HUES64 (cell line): ENCODE data around the gene LCLAT1.

Source experiments
- H3K27ac ChIP-seq: 2 replicates; pipeline ENCODE4 v1.7.0; 2013; ENCODE audit warnings: low read depth, low read length, inconsistent platforms
- H3K27me3 ChIP-seq: 2 replicates; pipeline ENCODE4 v1.6.1; 2013; ENCODE audit warnings: mild to moderate bottlenecking, low read length; ENCODE audit not compliant: insufficient read depth
- H3K36me3 ChIP-seq: 2 replicates; pipeline ENCODE4 v1.6.1; 2013; ENCODE audit warnings: mild to moderate bottlenecking, low read length; ENCODE audit not compliant: insufficient read depth
- H3K4me1 ChIP-seq: 2 replicates; pipeline ENCODE4 v1.6.1; 2013; ENCODE audit warnings: mild to moderate bottlenecking, low read length, moderate library complexity; ENCODE audit not compliant: insufficient read depth
- H3K4me3 ChIP-seq: 2 replicates; pipeline ENCODE4 v1.5.1; 2013; ENCODE audit warnings: mild to moderate bottlenecking, low read length, moderate library complexity
- H3K9ac ChIP-seq: 2 replicates; pipeline ENCODE4 v1.6.1; 2013; ENCODE audit warnings: mild to moderate bottlenecking, low read depth, low read length
- H3K9me3 ChIP-seq: 2 replicates; pipeline ENCODE4 v1.6.1; 2013; ENCODE audit warnings: low read depth, low read length; ENCODE audit not compliant: insufficient read depth
- WGBS: fragments of 150-250, 120-280 bp; methylation state at CpG from one replicate; pipeline ENCODE4 v1.1.7; 2013; ENCODE audit warnings: missing lambda C conversion rate; 5-methylcytosine and 5-hydroxymethylcytosine counted together

Gene LCLAT1

GRCh38 chr2:30677231-30677630 lies 230.2 kb downstream of the LCLAT1 start:
- no peak overlapping the region for H3K4me3 ChIP-seq
- H3K27me3 ChIP-seq: no peaks in the 10 kb centered on the region
- H3K36me3 ChIP-seq: no peaks in the 10 kb centered on the region
- no peak overlapping the region for H3K27ac ChIP-seq
- H3K4me1 ChIP-seq: no peaks in the 10 kb centered on the region
- H3K9ac ChIP-seq: no peak overlapping the region
- H3K9me3 ChIP-seq: no peaks in the 10 kb centered on the region

- 91% methylated on average over 5 of the region's 5 CpGs for whole genome bisulfite sequencing
- Histone ChIP-seq H3K9me3 (no peaks in the 10 kb centered on the region), H3K27me3 (no peaks in the 10 kb centered on the region), H3K27ac (no peak overlapping the region), H3K9ac (no peak overlapping the region), H3K4me1 (no peaks in the 10 kb centered on the region), H3K4me3 (no peak overlapping the region), H3K36me3 (no peaks in the 10 kb centered on the region)
These were observed 230.9 kb downstream of the LCLAT1 start for GRCh38 chr2:30677861-30678385.

DNA sequence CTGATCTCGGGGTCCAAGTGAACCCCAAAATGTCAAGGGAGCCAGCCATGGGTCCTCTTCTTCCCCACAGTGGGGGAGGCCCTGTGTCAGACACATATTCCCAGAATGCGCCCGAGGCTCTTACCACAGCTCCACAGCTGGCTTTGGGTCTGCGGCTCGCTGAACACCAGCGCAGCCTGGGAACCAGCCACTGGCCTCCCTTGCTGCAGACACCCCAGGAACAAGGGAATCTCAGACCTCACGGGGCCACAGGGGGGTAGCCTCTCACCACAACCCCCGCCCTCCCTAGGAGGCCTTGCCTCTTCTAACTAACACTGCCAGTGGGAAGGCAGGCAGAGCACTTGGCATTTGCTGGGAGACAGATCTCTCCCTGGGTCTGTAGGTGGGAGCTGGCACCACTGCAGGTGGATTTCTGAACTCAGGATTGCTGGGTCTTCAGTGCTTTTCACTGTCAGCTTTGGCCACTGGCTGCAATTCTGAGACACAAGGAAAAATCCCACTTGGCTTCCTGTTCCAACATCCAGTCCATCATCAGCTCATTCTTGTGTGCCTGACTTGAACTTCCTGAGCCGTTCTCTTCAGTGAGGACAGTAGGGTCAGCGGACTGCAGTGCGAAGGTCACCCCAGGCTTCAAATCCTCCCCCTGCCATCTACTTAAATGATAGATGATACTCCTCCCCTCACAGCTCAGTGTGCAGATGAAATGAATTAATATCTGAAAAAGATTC lies 231.5 kb downstream of the LCLAT1 start:
- Histone ChIP-seq H3K4me1 (no peaks in the 10 kb centered on the region), H3K36me3 (no peaks in the 10 kb centered on the region), H3K9ac (no peak overlapping the region), H3K4me3 (no peak overlapping the region), H3K27ac (no peak overlapping the region), H3K27me3 (no peaks in the 10 kb centered on the region), H3K9me3 (no peaks in the 10 kb centered on the region)
- WGBS: 88% methylated on average over 11 of the region's 11 CpGs

- no peaks in the 10 kb centered on the region for H3K4me1 ChIP-seq
- H3K36me3 ChIP-seq: no peaks in the 10 kb centered on the region
- no peak overlapping the region for H3K27ac ChIP-seq
- no peaks in the 10 kb centered on the region for H3K9me3 ChIP-seq
- no peaks in the 10 kb centered on the region for H3K27me3 ChIP-seq
- WGBS: 85% methylated on average over 12 of the region's 12 CpGs
- H3K4me3 ChIP-seq: no peak overlapping the region
- no peak overlapping the region for H3K9ac ChIP-seq
These were observed 232.5 kb downstream of the LCLAT1 start for GRCh38 chr2:30679426-30680088.

- Histone ChIP-seq H3K9ac (no peak overlapping the region), H3K27me3 (no peaks in the 10 kb centered on the region), H3K27ac (no peak overlapping the region), H3K36me3 (no peaks in the 10 kb centered on the region), H3K9me3 (no peaks in the 10 kb centered on the region), H3K4me1 (no peaks in the 10 kb centered on the region), H3K4me3 (no peak overlapping the region)
- 96% methylated on average over 3 of the region's 3 CpGs for WGBS
These were observed 233.1 kb downstream of the LCLAT1 start for GRCh38 chr2:30680121-30680520.

GRCh38 chr2:30681022-30681421 lies 234.0 kb downstream of the LCLAT1 start:
- H3K9ac ChIP-seq: no peak overlapping the region
- H3K27ac ChIP-seq: no peak overlapping the region
- H3K36me3 ChIP-seq: no peaks in the 10 kb centered on the region
- H3K9me3 ChIP-seq: no peaks in the 10 kb centered on the region
- H3K4me1 ChIP-seq: no peaks in the 10 kb centered on the region
- no peak overlapping the region for H3K4me3 ChIP-seq
- no peaks in the 10 kb centered on the region for H3K27me3 ChIP-seq
- 90% methylated on average over 3 of the region's 4 CpGs for WGBS

DNA sequence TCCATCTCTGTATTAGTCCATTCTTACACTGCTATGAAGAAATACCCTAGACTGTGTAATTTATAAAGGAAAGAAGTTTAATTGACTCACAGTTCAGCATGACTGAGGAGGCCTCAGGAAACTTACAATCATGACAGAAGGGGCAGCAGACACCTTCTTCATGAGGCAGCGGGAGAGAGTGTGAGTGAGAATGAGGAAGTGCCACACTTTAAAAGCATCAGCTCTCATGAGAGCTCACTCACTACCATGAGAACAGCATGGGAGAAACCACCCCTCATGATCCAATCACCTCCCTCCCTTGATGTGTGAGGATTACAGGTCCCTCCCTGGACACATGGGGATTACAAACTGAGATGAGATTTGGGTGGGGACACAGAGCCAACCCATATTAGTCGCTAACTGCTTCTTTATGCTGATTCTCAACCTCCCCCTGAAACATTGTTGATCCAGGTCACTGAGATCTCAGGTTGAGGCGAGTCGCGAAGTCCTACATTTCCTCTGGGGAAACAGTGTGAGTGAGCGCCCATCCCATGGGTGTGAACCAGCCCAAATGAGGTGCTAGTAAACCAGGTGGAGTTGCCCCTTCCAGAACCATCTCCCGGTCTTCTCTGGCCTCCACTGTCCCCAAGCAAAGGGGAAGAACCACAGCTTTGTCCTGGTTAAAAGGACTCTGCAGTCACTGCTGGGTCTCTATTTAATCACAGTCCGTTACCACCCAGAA lies 236.3 kb downstream of the LCLAT1 start:
- Histone ChIP-seq H3K4me3 (no peak overlapping the region), H3K9me3 (no peaks in the 10 kb centered on the region), H3K27ac (no peak overlapping the region), H3K9ac (no peak overlapping the region), H3K27me3 (no peaks in the 10 kb centered on the region), H3K36me3 (no peaks in the 10 kb centered on the region), H3K4me1 (no peaks in the 10 kb centered on the region)
- 97% methylated on average over 8 of the region's 8 CpGs for WGBS

DNA sequence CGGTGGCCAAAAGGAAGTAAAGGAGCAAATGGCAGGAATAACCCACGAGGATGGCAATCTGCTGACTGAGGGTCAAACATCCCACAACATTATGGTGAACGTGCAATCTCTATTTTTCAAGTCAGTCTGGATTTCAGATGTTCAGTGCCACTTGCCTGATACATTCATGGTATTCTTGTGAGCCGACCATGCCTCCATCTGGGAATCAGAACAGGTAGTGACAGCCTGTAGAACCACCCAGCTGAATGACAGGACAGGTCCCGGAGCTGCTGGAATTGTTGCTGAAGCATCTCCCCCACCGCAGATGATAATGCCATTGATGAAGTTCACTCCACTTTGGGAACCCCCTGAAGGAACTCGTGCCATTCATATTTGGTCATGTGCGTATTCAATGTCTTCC lies 237.0 kb downstream of the LCLAT1 start:
- Histone ChIP-seq H3K4me1 (no peaks in the 10 kb centered on the region), H3K9me3 (no peaks in the 10 kb centered on the region), H3K27ac (no peak overlapping the region), H3K27me3 (no peaks in the 10 kb centered on the region), H3K9ac (no peak overlapping the region), H3K4me3 (no peak overlapping the region), H3K36me3 (no peaks in the 10 kb centered on the region)
- 95% methylated on average over 8 of the region's 8 CpGs for WGBS

- H3K27me3 ChIP-seq: no peaks in the 10 kb centered on the region
- no peaks in the 10 kb centered on the region for H3K4me1 ChIP-seq
- WGBS: 96% methylated on average over 5 of the region's 5 CpGs
- H3K27ac ChIP-seq: no peak overlapping the region
- H3K9ac ChIP-seq: no peak overlapping the region
- no peak overlapping the region for H3K4me3 ChIP-seq
- no peaks in the 10 kb centered on the region for H3K9me3 ChIP-seq
- H3K36me3 ChIP-seq: no peaks in the 10 kb centered on the region
These were observed 237.5 kb downstream of the LCLAT1 start for GRCh38 chr2:30684516-30684915.

- Histone ChIP-seq H3K27ac (no peak overlapping the region), H3K4me1 (no peaks in the 10 kb centered on the region), H3K9ac (no peak overlapping the region), H3K4me3 (no peak overlapping the region), H3K9me3 (no peaks in the 10 kb centered on the region), H3K27me3 (no peaks in the 10 kb centered on the region), H3K36me3 (no peaks in the 10 kb centered on the region)
- 98% methylated on average over 3 of the region's 3 CpGs for WGBS
These were observed 237.9 kb downstream of the LCLAT1 start for GRCh38 chr2:30684996-30685395.

DNA sequence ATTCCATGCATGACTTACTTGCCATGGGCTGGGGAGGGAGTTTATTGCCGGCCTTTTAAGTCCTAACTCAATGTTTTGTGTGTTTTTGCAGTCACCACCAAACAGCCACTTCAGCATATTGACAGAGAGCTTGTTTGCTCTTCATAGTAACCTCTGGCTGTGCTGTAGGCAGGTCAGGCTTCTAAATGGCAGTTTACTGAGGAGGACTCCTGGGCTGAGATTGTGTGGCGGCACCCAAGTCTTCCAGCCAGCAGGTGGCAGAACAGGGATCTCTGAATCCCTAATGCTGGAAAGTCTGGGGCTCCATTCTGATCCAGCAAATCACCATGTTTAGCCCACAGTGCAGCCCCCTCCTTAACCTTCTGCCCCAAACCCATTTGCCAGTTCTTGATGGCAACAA lies 239.0 kb downstream of the LCLAT1 start:
- H3K4me1 ChIP-seq: no peaks in the 10 kb centered on the region
- WGBS: 80% methylated on average over 2 of the region's 2 CpGs
- H3K27ac ChIP-seq: no peak overlapping the region
- H3K9me3 ChIP-seq: no peaks in the 10 kb centered on the region
- no peaks in the 10 kb centered on the region for H3K27me3 ChIP-seq
- H3K36me3 ChIP-seq: no peaks in the 10 kb centered on the region
- H3K4me3 ChIP-seq: no peak overlapping the region
- no peak overlapping the region for H3K9ac ChIP-seq
